GM18858 (cell line): ENCODE data around the gene BBX.
"Not testable (repeated sequence)": the region's sequence is repeated elsewhere in the genome, so short reads cannot be mapped to it uniquely, and the experiment has no call there.

Experiments
- ATAC-seq: cut with Tn5 transposase; IDR thresholded peaks from one replicate; pipeline ENCODE4 v1.9.1; 2021; ENCODE audit not compliant: unreplicated experiment

Gene BBX

GRCh38 chr3:107831590-107831989 is 308.8 kb downstream of the BBX start:
- ATAC-seq = no peak

DNA sequence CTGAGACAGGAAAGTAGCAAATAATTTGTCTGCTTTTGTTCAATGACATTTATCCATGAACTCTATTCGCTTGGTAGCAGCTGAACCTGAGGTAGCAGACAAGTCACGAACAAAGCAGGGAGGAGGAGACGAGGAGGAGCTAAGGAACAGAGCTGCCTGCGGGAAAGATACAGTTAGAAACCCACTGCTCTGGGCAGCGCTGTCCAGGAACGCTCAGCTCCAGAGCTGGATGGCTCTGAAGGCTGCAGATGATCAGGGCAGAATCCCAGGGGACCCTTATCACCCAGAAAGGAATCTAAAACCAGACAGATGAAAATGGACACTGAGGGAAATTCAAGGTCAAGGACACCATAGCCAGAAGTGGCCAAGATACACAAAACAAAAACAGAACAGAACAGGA is 310.3 kb downstream of the BBX start:
- no peak for ATAC-seq

DNA sequence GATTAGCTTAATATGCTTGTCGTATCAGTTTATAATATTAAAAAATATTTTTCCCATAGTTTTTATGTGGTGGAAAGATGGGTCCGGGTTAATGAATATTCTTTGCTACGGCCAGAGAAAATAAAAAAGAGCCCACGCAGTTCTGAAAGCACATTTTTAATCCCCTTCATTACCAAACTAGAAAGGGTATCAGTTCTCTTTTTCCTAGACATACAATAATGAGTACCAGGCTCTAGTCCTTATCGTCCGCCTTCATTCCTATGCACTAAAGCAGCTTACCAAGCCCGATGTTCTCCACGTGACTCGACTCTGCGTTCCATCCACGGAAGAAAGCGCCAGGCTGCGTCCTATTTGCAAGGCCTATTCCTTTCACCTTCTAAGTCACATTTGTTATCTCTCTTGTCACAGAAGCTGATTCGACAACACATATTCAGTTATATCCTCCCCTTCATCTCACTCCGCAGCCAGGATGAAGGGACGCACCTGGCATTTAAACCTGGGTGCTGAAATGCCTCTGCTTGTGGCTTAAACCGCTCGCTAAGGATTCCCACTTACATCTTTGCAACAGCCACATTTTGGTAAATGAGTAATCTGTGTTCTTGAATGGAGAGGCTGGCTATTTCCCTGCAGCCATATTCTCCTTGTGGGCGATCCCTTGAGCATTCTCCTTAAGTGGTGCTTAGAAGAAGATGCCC is 311.1 kb downstream of the BBX start:
- ATAC-seq = no peak

DNA sequence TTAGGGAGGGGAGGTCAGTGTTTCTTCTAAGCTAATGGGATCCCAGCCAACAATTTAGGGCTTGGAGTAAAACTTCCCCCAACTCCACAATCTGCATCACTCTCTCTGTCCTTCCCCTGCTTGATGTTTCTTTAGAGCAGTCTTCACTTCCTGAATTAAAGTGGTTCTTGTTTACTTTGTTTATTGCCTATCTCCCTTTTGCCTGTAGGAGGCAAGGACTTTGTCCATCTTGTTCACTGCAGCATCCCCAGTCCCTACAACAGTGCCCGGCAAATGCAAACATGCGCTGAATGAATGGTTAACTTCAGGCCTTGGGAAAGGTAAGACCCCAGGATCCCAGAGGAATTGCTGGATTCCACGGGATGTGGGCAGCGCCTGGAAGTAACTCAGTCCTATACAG is 312.2 kb downstream of the BBX start:
- not testable (repeated sequence) for ATAC-seq

DNA sequence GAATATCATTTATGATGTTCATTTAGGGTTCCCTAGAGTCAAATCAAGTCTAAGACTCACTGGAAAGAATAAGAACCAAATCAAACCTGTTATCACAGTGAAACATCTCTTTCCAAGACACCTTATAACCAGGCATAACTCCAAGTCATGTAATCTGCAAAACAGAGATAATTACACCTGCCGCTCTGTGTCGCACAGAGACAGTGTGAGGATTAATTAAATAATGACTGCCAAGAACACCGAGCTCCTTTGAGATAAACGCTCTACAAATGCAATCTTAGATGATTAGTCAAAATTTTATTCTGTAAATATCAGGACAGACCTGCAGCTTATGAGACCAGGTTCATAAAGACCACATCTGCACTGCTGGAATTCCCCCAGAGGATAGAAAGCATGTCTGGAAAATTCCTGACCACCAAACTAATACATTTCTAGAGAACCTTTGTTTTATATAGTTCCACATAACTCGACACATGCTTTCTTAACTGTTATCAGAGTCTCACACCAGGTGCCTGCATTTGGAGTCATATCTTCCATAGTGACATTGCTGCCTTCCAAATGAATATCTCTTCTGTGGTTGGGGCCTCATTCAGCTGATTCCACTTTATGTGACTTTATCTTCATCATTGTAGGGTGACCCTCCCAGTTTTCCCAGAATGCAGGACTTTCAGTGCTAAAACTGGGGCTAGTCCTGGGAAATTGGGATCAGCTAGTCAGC is 315.3 kb downstream of the BBX start:
- no peak for ATAC-seq

DNA sequence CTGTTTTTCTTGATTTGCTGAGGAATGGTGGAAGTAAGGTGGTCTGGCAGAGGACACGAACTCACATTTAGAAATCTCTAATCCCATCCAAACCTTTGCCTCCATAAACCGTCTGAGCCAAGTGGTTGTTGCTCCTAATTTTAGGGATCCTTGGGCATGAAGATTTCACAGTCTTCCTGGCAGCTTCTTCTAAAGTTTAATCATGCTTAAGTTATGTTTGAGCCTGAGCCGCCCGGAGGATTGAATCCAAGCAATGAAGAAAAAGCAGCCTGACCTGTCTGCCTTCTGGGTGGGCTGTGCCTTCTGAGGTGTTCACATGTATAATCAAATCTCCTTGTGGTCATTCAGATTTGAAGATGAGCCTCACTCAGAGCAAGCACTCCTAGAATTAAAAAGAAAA is 319.1 kb downstream of the BBX start:
- no peak for ATAC-seq

- ATAC-seq = no peak
Measured at GRCh38 chr3:107842940-107843339, 320.2 kb downstream of the BBX start.

DNA sequence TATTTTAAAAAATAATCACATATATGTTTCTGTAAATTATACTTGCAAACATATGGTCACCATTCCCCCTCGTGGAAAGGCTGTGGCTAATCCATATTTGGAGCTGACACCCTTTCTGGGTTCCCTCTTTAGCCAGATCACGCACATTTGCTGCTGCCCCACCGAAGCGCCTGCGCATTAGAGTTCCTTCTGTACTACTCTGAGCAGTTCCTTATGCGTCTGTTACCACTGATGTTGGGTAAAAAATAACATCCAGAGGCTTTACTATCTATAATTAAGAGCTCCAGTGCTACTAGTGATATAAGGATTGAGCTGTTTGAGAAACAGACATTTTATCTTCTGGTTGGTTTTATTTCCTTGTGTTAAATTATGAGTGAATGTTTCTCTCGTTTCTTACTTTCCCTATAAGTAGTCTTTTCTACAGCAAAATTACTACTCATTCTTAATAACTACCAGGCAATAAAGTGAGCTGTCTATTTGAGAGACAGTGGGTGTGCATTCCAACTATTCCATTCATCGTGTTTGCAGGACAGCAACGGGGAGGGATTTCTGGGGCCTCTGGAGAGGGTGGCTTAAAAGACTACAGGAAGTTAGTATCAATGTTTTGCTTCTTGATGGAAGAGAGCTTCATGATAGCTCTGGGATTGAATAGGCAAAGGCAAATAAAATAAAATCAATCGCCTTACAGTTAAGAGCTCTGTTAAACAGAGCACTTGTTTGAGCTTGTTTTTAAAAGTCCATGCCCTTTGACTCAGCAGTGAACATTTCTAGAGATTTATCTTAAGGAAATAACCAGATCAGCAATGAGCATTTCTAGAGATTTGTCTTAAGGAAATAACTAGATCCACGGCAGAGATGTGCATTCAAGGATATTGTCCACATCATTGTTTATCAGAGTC is 322.9 kb downstream of the BBX start:
- no peak for ATAC-seq

- no peak for ATAC-seq
Measured at GRCh38 chr3:107846279-107846852, 323.6 kb downstream of the BBX start.

DNA sequence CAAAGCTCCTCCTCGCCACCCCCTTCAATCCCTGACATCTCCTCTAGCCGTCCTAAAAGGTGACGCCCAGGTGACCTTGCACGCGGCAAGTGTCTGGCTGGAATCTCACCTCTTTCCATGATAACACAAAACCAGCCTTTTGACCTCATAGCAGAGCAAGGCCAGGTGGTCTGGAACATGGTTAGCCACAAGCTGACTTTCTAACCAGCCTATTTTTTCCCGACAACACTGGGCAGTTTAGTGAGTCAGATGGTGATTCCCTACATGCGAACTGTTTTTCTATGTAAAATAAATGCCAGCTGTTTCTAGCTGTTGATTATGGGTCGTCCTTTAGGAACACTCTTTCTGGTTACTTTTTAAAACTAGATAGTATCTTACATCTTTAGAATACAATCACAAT is 325.0 kb downstream of the BBX start:
- no peak for ATAC-seq

DNA sequence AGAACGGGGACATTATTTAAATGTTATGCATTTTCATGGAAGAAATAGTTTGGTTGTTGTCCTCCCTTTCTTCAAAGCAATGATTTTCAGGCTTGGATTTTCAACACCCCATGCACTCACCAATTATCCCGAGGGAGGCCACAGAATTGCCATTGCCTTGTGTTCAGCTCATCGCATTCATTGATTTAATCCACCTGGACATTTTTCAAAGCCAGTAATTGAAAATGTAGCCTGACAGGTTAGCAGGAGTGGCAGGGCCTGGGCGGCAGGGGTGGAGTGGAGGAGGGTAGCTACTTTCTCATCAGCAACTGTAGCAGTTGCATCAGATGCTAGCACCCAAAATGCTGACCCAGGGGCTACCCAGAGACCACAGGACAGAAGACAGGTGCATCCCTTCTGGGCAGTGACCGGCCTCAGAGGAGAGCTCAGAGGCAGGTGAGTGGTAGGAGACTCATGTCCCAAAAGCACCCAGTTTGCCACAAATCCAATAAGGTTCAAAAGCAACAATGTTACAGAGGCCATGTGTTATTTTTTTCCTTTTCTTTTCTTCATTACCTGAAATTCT is 325.7 kb downstream of the BBX start:
- ATAC-seq = no peak

- peak; percentile 91 for ATAC-seq
Measured at GRCh38 chr3:107850681-107851080, 327.9 kb downstream of the BBX start.

- ATAC-seq = no peak
Measured at GRCh38 chr3:107853821-107854220, 331.1 kb downstream of the BBX start.

DNA sequence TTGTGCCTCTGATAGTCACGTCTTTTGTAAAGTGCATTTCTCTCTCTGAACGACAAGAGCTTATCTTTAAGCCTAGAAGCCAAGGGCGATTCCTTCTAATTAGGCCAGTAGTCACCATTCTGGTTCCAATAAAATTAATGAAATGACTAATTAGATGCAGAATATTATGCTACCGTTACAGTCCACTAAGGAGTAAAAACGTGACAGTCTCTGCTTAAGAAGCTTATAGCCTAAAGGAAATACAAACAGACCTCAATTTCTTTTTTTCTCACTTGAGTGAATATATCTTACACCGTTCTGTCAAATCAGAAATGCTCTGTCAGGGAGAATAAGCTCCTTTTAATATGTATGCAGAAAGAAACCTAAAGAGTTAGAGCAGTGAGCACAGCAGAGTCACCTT is 332.0 kb downstream of the BBX start:
- no peak for ATAC-seq

GRCh38 chr3:107855710-107856109 is 332.9 kb downstream of the BBX start:
- peak; percentile 75 for ATAC-seq

DNA sequence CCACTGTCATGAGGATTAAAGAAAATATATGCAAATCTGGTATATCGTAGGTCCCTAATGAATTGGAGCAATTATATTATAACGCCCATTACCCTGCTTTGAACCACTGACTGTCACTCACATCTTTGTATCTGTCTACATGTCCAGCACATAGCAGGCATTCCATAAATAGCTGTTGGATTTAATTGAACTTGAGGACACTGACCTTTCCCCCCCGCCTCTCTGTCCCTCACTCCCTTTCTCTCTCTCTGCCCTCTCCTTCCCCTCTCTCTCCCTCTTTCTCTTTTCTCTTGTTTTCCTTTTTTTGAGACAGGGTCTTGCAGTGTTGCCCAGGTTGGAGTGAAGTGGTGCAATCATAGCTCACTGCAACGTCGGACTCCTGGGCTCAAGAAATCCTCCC is 335.1 kb downstream of the BBX start:
- no peak for ATAC-seq

- ATAC-seq = no peak
Measured at GRCh38 chr3:107858876-107859275, 336.1 kb downstream of the BBX start.
